GM12891 (cell line): ENCODE data around the gene DIP2C.

ENCODE experiments used
- POLR2AphosphoS5 ChIP-seq: IDR thresholded peaks from 2 replicates; pipeline ENCODE4 v1.6.1; 2011; ENCODE audit warnings: low read depth, low read length, control low read depth
- TAF1 ChIP-seq: IDR thresholded peaks from 2 replicates; pipeline ENCODE4 v1.6.1; 2011; ENCODE audit warnings: low read depth, low read length, control low read depth

GRCh38 chr10:393106-393745 lies 296.2 kb downstream of the DIP2C start:
- no peak for TF ChIP-seq POLR2AphosphoS5
- no peak for TF ChIP-seq TAF1
